Measurements from ENCODE around the gene LSR.

Gene LSR

DNA sequence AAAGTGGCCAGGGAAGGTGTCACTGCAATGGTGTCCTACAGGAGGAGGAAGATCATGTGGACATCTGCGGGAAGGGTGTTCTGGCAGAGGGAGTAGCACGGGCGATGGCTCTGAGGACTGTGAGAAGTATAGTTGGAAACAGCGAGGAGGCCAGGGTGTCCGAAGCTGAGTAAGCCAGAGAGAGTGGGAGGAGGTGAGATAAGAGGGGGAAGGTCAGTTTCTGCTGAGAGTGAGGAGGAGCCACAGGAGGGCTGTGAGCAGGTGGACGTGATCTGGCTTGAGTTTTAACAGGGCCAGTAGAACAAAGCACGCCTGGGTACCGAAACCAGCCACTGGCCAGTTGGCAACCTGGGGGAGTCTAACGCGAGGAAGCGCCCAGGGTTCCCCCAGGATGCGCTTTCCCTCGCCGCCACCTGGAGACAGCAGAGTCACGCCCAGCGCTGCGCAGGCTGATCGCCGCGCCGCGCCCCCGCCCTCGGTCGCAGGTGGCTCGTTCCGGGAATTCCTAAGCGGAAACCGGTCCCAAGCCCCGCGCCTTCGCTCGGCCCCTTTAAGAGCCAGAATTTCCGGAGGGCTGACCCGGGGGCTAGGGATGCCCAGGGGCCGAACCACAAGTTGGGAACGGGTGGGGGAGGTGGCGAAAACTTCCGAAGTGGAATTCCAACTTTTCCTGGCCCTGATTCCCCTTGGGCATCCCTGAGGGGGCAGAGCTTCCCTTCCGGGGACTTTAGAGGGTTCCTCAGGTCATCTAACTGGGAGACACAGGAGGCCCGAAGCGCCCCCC is 1.1 kb upstream of the LSR start:
- DNase-seq = peak in 2 of 4 experiments; percentile 37 to 43

DNA sequence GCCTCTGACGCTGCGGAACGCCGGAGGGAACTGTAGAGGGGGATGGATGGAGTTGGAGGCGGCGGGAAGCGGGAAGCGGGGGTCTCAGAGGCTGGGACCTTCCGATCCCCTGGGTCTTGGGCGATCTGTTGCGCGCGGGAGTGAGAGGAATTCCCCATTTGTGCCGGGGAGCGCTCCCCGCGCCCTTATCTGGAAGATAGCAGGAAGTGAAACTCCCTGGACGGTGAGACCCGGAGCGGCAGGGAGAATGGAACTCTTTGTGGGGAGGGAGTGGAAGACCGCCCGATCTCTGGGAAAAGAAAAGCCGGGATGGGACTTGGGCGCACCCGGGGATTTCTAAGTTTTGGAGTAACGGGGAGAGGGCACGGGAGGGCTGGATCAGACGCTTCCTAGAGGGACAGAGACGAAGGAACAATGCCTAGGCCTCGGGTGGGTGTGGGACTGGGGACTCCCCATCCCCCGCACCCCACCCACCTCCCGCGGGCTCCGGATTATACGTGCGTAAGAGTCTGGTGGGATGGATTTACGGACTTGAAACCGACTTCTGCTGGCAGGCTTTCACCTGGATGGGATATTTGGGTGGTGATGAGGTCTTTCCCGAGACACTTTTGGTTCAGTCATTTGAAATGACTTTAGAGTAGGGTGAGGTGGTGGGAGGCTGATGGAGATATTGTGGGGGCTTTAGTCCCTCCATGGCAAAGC is 495 bp downstream of the LSR start:
- no peak for DNase-seq

DNA sequence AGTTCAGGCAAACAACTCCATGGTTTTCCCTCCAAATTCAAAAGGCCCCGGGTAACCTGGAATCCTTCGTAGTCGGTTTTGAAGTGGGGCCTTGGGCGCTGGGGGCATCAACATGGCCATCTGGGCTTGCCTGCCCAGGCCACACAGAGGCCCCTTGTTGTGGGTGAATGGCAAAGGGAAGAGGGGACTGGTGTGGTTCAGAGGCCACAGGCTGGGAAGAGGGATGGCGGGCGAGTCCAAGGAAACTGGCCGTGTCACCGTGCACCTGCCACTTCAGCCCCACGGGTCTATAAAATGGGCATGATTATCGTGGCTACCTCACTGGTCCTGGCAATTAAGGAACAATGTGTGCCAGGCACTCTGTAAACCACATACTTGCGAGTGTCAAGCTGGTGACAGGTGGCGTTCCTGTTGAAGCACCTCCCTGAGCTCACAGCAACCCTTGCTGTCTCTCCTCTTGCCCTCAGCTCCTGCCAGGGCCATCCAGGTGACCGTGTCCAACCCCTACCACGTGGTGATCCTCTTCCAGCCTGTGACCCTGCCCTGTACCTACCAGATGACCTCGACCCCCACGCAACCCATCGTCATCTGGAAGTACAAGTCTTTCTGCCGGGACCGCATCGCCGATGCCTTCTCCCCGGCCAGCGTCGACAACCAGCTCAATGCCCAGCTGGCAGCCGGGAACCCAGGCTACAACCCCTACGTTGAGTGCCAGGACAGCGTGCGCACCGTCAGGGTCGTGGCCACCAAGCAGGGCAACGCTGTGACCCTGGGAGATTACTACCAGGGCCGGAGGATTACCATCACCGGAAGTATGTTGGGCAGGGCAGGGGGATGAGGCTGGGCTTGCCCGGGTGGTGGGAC is 1.3 kb downstream of the LSR start:
- DNase-seq = no peak

DNA sequence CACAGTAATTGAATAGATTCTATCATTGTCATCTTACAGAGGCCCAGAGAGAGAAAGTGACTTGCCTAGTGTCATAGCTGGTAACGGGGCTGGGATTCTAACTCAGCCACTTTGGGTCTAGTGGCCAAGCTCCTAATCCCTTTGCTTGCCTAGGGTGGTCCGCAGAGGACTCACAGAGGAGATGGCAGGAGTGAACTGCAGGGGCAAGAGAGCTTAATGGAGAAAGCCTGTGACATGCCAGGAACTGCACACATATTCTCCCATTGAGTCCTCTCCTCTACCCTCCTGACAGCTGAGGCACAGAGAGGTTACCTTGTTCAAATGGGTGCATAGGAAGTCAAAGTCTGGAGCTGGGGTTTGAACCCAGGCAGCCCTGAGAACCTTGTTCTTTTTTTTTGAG is 2.7 kb downstream of the LSR start:
- no peak for DNase-seq

DNA sequence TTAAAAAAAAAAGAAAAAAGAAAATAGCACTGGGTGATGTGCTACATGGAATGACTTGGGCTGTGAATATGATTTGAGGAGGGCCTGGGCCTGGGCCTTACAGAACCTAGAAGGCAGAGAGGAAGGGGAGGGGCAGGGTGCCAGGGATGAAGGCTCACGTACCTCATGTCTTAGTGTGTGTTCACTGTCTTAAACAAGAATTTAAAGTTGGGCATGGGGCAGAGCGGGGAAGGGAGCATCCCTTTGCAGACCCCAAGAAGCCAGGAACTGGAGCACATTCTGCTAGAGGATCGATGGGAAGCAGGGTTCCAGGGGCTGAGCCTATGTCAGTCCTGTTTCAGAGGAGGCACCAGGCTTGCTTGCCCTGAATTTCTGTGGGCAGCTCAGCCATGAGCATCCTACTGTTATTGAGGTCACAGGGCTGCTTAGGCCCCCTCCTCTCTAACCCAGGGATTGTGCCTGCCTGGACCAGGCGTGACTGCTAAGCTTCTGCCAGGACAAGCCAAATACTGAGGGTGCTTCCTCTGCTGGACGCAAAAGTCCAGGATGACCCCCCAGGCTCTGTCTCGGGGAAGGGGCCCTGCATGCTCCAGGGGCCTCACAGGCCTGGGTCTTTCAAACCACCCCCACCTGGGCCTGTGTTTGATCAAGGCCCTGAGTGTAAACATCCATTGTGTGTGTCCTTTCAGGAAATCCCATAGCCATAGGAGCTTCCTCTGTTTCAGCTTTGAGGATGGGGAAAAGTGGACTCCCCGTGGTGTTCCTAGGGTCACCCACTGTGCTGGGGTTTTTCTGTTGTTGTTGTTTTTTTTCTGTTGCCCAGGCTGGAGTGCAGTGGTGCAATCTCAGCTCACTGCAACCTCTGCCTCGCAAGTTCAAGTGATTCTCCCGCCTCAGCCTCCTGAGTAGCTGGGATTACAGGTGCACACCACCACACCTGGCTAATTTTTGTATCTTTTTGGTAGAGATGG is 4.8 kb downstream of the LSR start:
- DNase-seq = no peak

DNA sequence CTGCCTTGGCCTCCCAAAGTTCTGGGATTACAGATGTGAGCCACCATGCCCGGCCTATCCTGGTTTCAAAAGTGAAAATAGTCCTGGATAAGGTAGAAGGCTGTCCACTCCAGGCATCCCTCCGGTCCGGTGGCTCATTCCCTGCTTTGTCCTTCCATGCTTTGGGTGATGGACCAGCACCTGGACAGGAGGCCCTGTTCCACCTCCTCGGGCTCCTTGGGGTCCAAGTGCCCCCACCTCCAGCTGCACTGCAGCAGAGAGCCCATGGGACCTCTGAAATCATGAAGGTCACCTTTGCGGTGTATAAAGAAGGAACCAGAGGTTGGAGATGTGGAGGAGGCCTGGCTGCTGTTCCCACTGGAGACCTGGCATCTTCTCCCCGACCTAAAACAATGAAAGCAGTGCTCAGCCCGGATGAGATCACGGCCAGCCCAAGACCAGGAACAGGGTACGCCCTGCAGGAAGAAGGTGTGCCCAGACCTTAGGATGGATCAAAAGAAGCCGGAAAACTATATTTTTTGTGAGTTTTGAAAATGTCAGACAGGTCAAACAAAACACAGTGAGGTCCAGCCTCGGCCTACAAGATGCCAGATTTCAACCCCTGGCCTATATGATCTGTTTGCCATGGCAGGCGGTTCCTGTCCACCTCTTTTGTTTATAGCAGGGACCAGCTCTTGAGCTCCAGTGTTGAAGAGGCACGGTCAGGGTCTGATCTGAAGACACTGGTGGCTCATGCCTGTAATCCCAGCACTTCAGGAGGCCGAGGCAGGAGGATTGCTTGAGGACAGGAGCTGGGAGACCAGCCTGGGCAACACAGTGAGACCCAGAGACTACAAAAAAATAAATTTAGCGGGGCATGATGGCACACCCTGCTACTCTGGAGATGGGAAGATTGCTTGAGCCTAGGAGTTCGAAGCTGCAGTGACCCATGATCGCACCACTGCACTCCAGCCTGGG is 5.8 kb downstream of the LSR start:
- no peak for DNase-seq

DNA sequence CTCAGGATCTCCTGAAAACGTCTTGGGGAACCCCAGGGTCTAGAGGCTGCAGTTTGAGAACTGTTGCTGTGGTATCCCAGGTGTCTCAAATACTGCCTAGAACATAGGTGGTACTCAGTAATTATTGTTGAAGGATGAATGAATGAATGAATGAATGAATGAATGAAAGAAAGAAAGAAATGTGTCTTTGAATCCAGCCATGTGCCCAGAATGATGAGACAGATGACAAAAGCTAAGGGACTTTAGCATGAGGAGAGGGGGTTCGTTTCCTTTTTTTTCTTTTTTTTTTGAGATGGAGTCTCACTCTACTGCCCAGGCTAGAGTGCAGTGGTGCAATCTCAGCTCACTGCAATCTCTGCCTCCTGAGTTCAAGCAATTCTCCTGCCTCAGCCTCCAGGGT is 7.8 kb downstream of the LSR start:
- no peak for DNase-seq

DNA sequence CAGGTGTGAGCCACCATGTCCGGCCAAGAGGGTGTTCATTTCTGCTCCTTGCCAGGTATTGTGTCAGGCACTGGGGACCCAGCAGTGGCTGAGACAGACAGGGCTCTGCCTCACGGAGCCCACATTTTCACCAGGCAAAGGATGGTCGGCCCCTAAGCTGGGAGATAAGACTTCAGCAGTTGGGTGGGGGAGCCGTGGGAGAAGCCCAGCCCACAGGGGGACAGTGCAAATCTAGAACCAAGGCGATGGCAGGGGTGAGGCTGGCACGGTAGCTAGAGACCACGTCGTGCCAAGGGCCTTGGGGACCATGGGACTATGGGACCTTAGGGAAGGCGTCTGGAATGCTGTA is 8.3 kb downstream of the LSR start:
- DNase-seq = no peak

DNA sequence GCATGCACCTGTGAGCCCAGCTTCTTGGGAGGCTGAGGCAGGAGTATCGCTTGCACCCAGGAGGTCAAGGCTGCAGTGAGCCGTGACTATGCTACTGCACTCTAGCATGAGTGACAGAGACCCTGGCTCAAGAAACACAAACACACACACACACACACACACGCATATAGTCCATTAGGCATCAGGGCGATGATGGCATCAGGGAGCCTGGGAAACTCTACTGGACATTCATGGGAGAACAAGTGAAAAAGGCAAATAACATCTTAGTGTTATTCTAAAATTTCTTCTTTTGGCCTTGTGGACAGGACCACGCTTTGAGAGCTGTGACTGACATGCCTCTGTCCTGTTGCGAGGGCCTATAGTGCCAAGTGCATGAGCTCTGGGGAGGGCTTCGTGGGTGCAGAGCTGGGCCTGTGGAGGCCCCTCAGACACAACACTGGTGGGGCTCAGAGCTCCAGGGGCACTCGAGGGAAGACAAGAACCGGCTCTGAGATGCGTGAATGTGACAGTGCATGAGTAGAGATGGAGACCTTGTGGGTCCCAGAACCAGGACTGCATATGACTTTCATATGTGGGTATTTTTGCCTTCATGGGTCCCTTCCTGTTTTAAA is 12.0 kb downstream of the LSR start:
- DNase-seq = no peak

DNA sequence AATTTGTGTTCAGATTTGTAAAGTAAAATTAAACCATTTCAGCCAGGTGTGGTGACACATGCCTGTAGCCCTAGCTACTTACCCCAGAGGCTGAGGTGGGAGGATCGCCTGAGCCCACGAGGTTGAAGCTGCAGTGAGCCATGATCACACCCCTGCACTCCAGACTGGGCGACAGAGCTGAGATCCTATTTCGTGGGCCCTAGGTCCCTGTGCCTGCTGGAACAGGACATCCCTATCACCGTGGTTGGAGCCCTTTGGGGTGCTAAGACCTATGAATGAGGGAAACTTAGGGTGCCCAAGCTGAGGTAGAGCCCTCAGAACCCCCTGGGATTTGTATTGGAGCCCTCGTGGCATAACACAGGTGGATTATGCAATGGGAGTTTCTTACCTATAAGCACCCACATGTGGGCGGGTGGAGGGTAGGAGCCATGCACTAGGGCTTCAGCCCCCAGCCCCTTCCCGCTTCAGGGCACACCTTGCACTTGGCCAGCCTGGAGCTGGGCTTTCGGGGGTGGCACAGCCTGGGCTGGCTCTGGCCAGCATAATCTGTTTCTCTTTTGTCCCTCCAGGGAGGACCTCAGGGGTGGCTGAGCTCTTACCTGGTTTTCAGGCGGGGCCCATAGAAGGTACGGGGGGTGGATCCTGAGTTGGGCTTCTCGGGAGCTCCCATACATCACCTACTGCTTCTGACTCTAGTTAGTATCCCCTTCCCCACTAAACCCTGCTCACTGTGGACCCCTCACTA is 12.7 kb downstream of the LSR start:
- no peak for DNase-seq

DNA sequence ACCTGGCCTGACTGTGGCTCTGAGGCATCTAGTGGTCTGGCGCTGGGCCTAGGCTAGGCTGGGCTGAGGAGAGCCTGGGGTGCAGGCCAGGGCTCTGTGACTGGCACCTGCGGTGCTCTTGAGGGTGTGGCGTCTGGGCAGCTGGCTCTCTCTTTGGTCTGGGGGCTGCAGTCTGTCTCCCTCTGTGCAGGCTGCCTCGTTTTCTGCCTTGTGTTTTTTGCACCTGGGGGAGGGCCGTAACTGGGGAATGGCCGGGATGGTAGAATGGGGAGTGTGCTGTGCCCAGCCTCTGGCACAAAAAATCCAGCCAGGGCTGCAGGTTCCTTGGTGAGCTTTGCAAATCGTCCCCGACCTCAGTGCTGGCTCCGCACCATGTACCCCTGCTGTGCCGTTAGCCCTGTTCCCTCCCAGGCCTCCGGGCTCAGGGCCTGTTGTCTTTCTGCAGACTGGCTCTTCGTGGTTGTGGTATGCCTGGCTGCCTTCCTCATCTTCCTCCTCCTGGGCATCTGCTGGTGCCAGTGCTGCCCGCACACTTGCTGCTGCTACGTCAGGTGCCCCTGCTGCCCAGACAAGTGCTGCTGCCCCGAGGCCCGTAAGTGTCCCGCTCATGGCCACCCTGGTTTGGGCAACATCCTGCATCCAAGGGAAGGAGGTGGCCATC is 13.4 kb downstream of the LSR start:
- DNase-seq = no peak

DNA sequence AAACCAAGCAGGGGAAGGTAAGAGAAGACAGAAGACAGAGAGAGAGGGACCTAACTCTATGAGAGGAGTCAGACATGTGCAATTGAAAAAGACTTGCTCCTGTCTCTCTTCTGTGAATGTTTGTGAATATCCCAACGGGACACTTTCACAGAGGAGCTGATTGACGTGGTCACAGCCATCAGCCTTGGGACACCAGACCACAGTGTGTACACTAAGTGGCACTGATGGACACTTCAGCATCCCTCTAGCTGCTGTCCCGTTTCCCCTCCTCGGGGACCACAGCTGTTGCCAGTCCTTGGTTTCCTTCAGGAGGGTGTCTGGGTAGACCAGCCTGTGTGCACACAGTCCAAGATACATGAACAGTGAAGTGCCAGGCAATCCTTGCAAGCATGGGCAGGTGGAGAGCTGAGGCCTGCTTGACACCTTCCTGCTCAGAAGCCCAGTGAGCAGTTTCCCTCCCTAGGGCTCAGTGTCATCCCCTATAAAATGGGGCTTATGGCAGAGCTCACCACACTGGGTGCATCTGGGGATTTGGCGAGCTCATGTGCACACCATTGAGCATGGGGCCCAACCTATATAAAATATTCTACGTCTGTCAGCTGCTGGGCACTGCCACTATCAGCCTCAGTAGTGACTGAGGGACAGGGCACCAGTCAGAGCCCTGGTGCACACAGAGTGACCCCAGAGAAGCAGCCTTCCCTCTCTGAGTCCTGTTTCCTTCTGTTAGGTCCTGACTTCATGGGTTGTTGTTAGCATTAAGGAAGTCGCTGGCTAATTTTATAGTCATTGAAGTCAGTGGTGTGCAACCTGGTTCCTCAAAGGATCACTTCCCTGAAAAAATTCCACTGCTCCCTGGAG is 15.7 kb downstream of the LSR start:
- DNase-seq = no peak

DNA sequence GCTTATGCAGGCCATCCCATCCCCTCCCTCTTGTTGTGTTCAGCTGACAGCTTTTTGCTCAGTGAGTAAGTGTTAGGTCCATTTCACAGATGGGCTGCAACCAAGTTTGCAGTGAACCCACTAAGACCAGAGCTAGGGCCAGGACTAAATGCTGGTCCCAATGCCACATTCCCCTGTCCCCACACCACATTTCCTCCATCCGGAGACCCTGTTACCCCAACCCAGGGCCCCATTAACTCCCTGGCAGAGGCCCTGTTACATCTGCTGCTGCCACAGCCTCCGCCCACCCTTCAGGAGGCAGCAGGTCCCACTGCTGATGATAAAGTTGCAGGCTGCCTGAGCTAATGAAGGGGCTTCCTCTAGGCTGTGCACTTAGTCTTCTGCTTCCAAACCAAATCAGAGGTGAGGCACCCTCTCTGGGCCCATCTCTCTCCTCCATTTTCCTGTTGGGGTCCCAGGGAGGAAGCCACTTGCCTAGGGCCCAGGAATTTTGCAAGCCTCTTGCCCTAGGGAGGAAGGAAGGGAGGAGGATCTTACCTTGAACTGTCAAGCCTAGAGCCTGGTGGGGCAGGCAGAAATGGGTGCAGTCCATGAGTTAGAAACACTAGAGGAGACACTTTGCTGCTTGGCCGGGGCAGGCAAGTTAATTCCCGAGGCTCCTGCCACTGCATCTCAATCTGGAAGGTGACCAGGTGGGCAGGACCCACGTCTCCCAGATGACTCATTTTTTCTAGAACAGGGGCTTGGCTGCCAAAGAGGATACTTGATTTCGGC is 16.5 kb downstream of the LSR start:
- no peak for DNase-seq

DNA sequence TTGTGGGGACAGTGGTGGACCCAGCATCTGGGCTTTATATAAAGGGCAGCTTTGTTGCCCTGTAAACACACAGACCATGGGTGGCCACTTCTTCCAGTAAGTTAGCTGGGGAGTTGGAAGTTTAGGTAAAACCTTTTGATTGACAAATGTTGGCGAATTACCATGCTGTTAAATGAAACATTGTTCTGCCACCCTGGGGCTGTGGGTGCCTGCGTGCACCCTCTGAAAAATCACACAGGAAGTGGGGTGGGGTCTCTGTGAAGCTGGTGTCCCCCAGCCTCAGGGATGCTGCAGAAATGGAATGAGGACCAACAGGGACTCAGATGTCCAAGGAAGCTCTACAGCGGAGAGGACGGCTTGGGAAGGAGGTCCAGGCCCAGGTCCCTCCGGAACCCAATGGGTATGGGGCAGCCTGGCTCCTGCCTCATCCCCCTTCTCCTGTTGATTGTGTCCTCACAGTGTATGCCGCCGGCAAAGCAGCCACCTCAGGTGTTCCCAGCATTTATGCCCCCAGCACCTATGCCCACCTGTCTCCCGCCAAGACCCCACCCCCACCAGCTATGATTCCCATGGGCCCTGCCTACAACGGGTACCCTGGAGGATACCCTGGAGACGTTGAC is 17.2 kb downstream of the LSR start:
- no peak for DNase-seq

DNA sequence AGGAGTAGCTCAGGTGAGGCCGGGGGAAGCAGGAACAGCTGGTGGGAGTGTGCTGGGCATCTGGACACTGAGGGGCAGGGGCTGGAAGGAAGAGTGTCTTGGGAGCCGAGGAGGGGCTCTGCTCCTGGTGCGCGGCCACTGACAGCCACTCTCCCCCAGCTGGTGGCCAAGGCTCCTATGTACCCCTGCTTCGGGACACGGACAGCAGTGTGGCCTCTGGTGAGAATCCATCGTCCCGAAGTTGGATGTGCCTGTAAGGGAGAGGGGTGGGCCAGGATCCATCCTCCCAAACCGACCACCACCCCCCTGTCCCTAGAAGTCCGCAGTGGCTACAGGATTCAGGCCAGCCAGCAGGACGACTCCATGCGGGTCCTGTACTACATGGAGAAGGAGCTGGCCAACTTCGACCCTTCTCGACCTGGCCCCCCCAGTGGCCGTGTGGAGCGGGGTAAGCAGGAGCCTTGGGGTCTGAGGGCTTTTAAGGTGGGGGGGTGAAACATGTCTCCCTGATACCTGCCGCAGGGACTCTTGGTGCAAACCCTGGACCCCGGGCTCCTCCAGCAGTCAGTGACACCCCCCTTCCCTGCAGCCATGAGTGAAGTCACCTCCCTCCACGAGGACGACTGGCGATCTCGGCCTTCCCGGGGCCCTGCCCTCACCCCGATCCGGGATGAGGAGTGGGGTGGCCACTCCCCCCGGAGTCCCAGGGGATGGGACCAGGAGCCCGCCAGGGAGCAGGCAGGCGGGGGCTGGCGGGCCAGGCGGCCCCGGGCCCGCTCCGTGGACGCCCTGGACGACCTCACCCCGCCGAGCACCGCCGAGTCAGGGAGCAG is 17.9 kb downstream of the LSR start:
- DNase-seq = no peak

DNA sequence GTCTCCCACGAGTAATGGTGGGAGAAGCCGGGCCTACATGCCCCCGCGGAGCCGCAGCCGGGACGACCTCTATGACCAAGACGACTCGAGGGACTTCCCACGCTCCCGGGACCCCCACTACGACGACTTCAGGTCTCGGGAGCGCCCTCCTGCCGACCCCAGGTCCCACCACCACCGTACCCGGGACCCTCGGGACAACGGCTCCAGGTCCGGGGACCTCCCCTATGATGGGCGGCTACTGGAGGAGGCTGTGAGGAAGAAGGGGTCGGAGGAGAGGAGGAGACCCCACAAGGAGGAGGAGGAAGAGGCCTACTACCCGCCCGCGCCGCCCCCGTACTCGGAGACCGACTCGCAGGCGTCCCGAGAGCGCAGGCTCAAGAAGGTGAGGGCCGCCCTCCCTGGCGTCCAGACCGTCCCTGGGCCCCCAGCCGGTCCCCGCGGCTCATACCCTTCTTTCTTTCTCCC is 18.6 kb downstream of the LSR start:
- peak in 1 of 4 experiments; percentile 33 for DNase-seq

Data from activated CD4-positive, CD25-positive, alpha-beta regulatory T cell (primary cell).